H1 (cell line): ENCODE data around the gene DVL1. TPM values are rescaled to one million over a fixed set of nuclear protein-coding genes. Genes with fewer than 3 reads are reported as not detected.
A peak's percentile ranks its signal among the peaks of the same experiment; 100 is the strongest.

Experiments used
- CTCF ChIA-PET: fragments of 300-600 bp; sonication (Branson Sonifier 250); formaldehyde crosslinking; loops from one replicate; lab custom pipeline; 2021; ENCODE audit not compliant: partially characterized antibody; lab: Charles Lee
- POLR2A ChIA-PET: fragments of 300-600 bp; sonication (Branson Sonifier 250); formaldehyde crosslinking; loops from one replicate; lab custom pipeline; 2021; ENCODE audit warnings: inconsistent platforms; ENCODE audit not compliant: partially characterized antibody; lab: Charles Lee
- DNase-seq, 2 experiments: peaks; one replicate each; pipeline versions ENCODE4 v3.0.0 to v3.0.0-alpha.2; 2010 to 2022; ENCODE audit warnings: low spot score in 2 of 2, low read depth in 1 of 2, mixed read lengths in 1 of 2
- FAIRE-seq: peaks from 2 replicates; lab custom pipeline; 2011; peaks lifted over from hg19 to GRCh38; lab: Jason Lieb, UNC
- H2AFZ ChIP-seq: 2 replicates; pipeline ENCODE4 v1.8.1; 2012; ENCODE audit warnings: low read length, inconsistent platforms
- H2AK5ac ChIP-seq: 2 replicates; pipeline ENCODE4 v1.6.1; 2013; ENCODE audit warnings: low read depth, low read length
- H2BK120ac ChIP-seq: replicated peaks from 2 replicates; pipeline ENCODE3; 2013; ENCODE audit warnings: low read depth, low read length, inconsistent platforms
- H2BK12ac ChIP-seq: 2 replicates; pipeline ENCODE4 v1.6.1; 2013; ENCODE audit warnings: low read depth, low read length
- H2BK15ac ChIP-seq: 2 replicates; pipeline ENCODE4 v1.6.1; 2013; ENCODE audit warnings: low read length
- H2BK20ac ChIP-seq: 2 replicates; pipeline ENCODE4 v1.6.1; 2013; ENCODE audit warnings: low read length
- H2BK5ac ChIP-seq: 2 replicates; pipeline ENCODE4 v1.6.1; 2013; ENCODE audit warnings: low read depth, low read length
- H3K14ac ChIP-seq: 2 replicates; pipeline ENCODE4 v1.6.1; 2013; ENCODE audit warnings: inconsistent platforms; ENCODE audit not compliant: insufficient read length
- H3K18ac ChIP-seq: 2 replicates; pipeline ENCODE4 v1.6.1; 2013; ENCODE audit warnings: low read length; ENCODE audit errors: extremely low read depth
- H3K23ac ChIP-seq: 2 replicates; pipeline ENCODE4 v1.6.1; 2013; ENCODE audit warnings: inconsistent platforms; ENCODE audit not compliant: insufficient read length
- H3K23me2 ChIP-seq: 2 replicates; pipeline ENCODE4 v1.6.1; 2013; ENCODE audit warnings: low read depth, low read length
- H3K27ac ChIP-seq: 2 replicates; pipeline ENCODE4 v1.6.1; 2011; ENCODE audit warnings: low read depth, low read length, inconsistent platforms
- H3K27me3 ChIP-seq, 4 experiments: replicated peaks in 1 of 4; 1 replicate in 1 of 4; 2 replicates in 3 of 4; pipeline versions ENCODE4 v1.6.1 to v1.8.1; 2011 to 2013; ENCODE audit warnings: low read length in 3 of 4, mild to moderate bottlenecking in 3 of 4, inconsistent platforms in 2 of 4, mixed read lengths in 2 of 4, moderate library complexity in 1 of 4; ENCODE audit not compliant: control insufficient read depth in 3 of 4, insufficient read depth in 3 of 4; ENCODE audit errors: extremely low read depth in 1 of 4
- H3K36me3 ChIP-seq, 4 experiments: 2 replicates each; pipeline versions ENCODE4 v1.6.1 to v1.8.1; 2011 to 2013; ENCODE audit warnings: mild to moderate bottlenecking in 4 of 4, low read length in 3 of 4, moderate library complexity in 2 of 4, control low read depth in 1 of 4, inconsistent platforms in 1 of 4; ENCODE audit not compliant: insufficient read depth in 4 of 4, control insufficient read depth in 2 of 4
- H3K4ac ChIP-seq: replicated peaks from 2 replicates; pipeline ENCODE3; 2013; ENCODE audit warnings: low read length, low read depth, mixed read lengths, inconsistent platforms; ENCODE audit not compliant: insufficient read length
- H3K4me1 ChIP-seq, 4 experiments: replicated peaks in 1 of 4; 1 replicate in 1 of 4; 2 replicates in 3 of 4; pipeline versions ENCODE4 v1.6.1 to v1.8.1; 2011 to 2013; ENCODE audit warnings: low read length in 3 of 4, inconsistent platforms in 2 of 4, mixed read lengths in 1 of 4; ENCODE audit not compliant: insufficient read depth in 4 of 4, control insufficient read depth in 3 of 4
- H3K4me2 ChIP-seq, 2 experiments: 2 replicates each; pipeline versions ENCODE4 v1.6.1 to v1.8.1; 2011 to 2013; ENCODE audit warnings: low read depth in 2 of 2, low read length in 2 of 2, control low read depth in 1 of 2, inconsistent platforms in 1 of 2, mild to moderate bottlenecking in 1 of 2; ENCODE audit not compliant: insufficient read depth in 1 of 2
- H3K4me3 ChIP-seq, 4 experiments: fragments of 200-600, 300-600 bp in 1 of 4; sonication (generic), shearing (Covaris generic), sonication (Bioruptor Twin) in 1 of 4; 2 replicates each; pipeline versions ENCODE4 v1.5.1 to v1.8.1; 2011 to 2016; ENCODE audit warnings: low read length in 4 of 4, low read depth in 3 of 4, control low read depth in 2 of 4, inconsistent platforms in 2 of 4, mild to moderate bottlenecking in 2 of 4, mixed read lengths in 1 of 4, moderate library complexity in 1 of 4; ENCODE audit not compliant: insufficient read depth in 2 of 4; ENCODE audit errors: extremely low read depth in 1 of 4
- H3K56ac ChIP-seq: replicated peaks from 2 replicates; pipeline ENCODE3; 2013; ENCODE audit warnings: low read depth, mild to moderate bottlenecking, mixed read lengths, low read length, inconsistent platforms; ENCODE audit not compliant: insufficient read length
- H3K79me1 ChIP-seq: 2 replicates; pipeline ENCODE4 v1.6.1; 2013; ENCODE audit warnings: low read depth, low read length, control low read depth
- H3K79me2 ChIP-seq, 2 experiments: 2 replicates each; pipeline versions ENCODE4 v1.6.1 to v1.8.1; 2012 to 2013; ENCODE audit warnings: low read length in 2 of 2, mild to moderate bottlenecking in 2 of 2, inconsistent platforms in 1 of 2; ENCODE audit not compliant: insufficient read depth in 2 of 2, control insufficient read depth in 1 of 2
- H3K9ac ChIP-seq, 4 experiments: replicated peaks in 1 of 4; 1 replicate in 1 of 4; 2 replicates in 3 of 4; pipeline versions ENCODE4 v1.6.1 to v1.8.1; 2011 to 2013; ENCODE audit warnings: low read depth in 3 of 4, low read length in 3 of 4, control low read depth in 2 of 4, mild to moderate bottlenecking in 2 of 4, moderate library complexity in 2 of 4, inconsistent platforms in 1 of 4; ENCODE audit errors: extremely low read depth in 1 of 4
- H3K9me3 ChIP-seq, 2 experiments: 2 replicates each; pipeline versions ENCODE4 v1.6.1 to v1.8.1; 2012 to 2013; ENCODE audit warnings: mild to moderate bottlenecking in 2 of 2, moderate library complexity in 2 of 2, control low read depth in 1 of 2, inconsistent platforms in 1 of 2, low read depth in 1 of 2, low read length in 1 of 2, mixed read lengths in 1 of 2; ENCODE audit not compliant: insufficient read depth in 2 of 2
- H4K20me1 ChIP-seq, 2 experiments: replicated peaks in 1 of 2; 2 replicates each; pipeline versions ENCODE3 to v1.8.1; 2011 to 2013; ENCODE audit warnings: inconsistent platforms in 2 of 2, low read length in 2 of 2, mild to moderate bottlenecking in 1 of 2; ENCODE audit not compliant: insufficient read depth in 2 of 2, control insufficient read depth in 1 of 2
- H4K5ac ChIP-seq: 2 replicates; pipeline ENCODE4 v1.6.1; 2013; ENCODE audit warnings: low read length, low read depth, mixed read lengths, inconsistent platforms; ENCODE audit not compliant: insufficient read length
- H4K8ac ChIP-seq: 2 replicates; pipeline ENCODE4 v1.8.0; 2013; ENCODE audit warnings: mild to moderate bottlenecking, moderate library complexity, low read length, inconsistent platforms; ENCODE audit not compliant: insufficient read depth; ENCODE audit errors: extremely low read depth
- H4K91ac ChIP-seq: replicated peaks from 2 replicates; pipeline ENCODE3; 2013; ENCODE audit warnings: low read length, mixed read lengths, inconsistent platforms; ENCODE audit not compliant: insufficient read length
- POLR2A ChIP-seq, 2 experiments: IDR thresholded peaks; 1 replicate in 1 of 2; 2 replicates in 1 of 2; pipeline ENCODE4 v1.6.1; 2011; ENCODE audit warnings: low read depth in 2 of 2, low read length in 2 of 2, mild to moderate bottlenecking in 2 of 2; ENCODE audit errors: control extremely low read depth in 1 of 2
- POLR2AphosphoS5 ChIP-seq: IDR thresholded peaks from 2 replicates; pipeline ENCODE4 v1.6.1; 2011; ENCODE audit warnings: low read depth, low read length
- RNF2 ChIP-seq: fragments of 200-900, 300-1000 bp; sonication (generic); IDR thresholded peaks from 2 replicates; pipeline ENCODE4 v1.7.1; 2016; ENCODE audit warnings: borderline replicate concordance, low read depth, mild to moderate bottlenecking, antibody characterized with exemption, low read length; ENCODE audit not compliant: poor library complexity, severe bottlenecking; ENCODE audit errors: missing control alignments
- WGBS, 2 experiments: shearing (Covaris generic) in 1 of 2; methylation state at CpG; one replicate each; pipeline versions ENCODE4 v1.1.6 to v1.1.7; 2013 to 2015; ENCODE audit warnings: low lambda C conversion rate in 2 of 2, mixed read lengths in 2 of 2, inconsistent platforms in 1 of 2, low coverage in 1 of 2, missing lambda C conversion rate in 1 of 2; ENCODE audit not compliant: insufficient replicate concordance in 2 of 2, insufficient coverage in 1 of 2, insufficient read length in 1 of 2; ENCODE audit errors: extremely low coverage in 1 of 2, missing lambda C conversion rate in 1 of 2; 5-methylcytosine and 5-hydroxymethylcytosine counted together
- polyA plus RNA-seq, 7 experiments: library from polyadenylated mRNA; depleted of rRNA in 3 of 7; stranded (reverse) in 5 of 7; unstranded in 2 of 7; fragments of >200 nt in 5 of 7; fragments of 200-250 nt in 2 of 7; gene quantifications; 1 replicate in 5 of 7; 2 replicates in 1 of 7; 4 replicates in 1 of 7; pipeline versions ENCODE4 v1.2.1 to v1.2.3, GENCODE V29; 2011 to 2013; ENCODE audit warnings: missing spikeins in 2 of 7, mixed read lengths in 2 of 7
- total RNA-seq: library from RNA; stranded (reverse); fragmentation: NEBNext Ultra II Directional; extraction: Animal tissue kit (Norgen Biotek cat#: 25700); gene quantifications from 2 replicates; pipeline ENCODE4 v1.2.1, GENCODE V29; 2021

The DVL1 gene
- total and polyA plus RNA-seq, 2 of the 8 experiments (the other 6 are each of a cell fraction or from before 2014, with no cell fraction given): 39.4 to 58.9 TPM

DNA sequence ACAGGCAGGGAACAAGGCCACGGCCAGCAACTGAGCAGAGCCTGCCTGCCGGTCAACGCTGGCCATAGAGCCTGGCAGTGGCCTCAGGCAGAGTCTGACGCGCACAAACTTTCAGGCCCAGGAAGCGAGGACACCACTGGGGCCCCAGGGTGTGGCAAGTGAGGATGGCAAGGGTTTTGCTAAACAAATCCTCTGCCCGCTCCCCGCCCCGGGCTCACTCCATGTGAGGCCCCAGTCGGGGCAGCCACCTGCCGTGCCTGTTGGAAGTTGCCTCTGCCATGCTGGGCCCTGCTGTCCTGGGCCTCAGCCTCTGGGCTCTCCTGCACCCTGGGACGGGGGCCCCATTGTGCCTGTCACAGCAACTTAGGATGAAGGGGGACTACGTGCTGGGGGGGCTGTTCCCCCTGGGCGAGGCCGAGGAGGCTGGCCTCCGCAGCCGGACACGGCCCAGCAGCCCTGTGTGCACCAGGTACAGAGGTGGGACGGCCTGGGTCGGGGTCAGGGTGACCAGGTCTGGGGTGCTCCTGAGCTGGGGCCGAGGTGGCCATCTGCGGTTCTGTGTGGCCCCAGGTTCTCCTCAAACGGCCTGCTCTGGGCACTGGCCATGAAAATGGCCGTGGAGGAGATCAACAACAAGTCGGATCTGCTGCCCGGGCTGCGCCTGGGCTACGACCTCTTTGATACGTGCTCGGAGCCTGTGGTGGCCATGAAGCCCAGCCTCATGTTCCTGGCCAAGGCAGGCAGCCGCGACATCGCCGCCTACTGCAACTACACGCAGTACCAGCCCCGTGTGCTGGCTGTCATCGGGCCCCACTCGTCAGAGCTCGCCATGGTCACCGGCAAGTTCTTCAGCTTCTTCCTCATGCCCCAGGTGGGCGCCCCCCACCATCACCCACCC is 17.9 kb downstream of the DVL1 start, which contains the start of gene TAS1R3:
TAS1R3 (plus strand) TSS at position 213 of the 898 bp plus-strand sequence; CDS start at position 279, 66 bp downstream.
- Histone ChIP-seq H2BK120ac (no peak within 1 kb of the TSS), H3K4me3 (no peak within 1 kb of the TSS), H2BK15ac (0 out of 2 replicates have a peak within 1 kb of the TSS, but pooled peaks have one; percentile 11)
- TF ChIP-seq POLR2AphosphoS5 (peak; percentile 64), RNF2 (no peak), POLR2A (IDR thresholded peaks at IDR 0.05; ENCODE audit: control extremely low read depth in 1 of 2, low read depth in 2 of 2, low read length in 2 of 2) (peak in 1 of 2 experiments; percentile 10; a peak in 1 of 3 replicates)
- TF ChIP-seq, all 59 proteins: peak for 2
- no peak for FAIRE-seq
- Histone ChIP-seq H3K4me1 (no peaks in the 10 kb centered on the region; a peak in 2 of 7 replicates), H3K4me2 (no peak within 1 kb of the TSS), H3K9ac (0 out of 7 replicates have a peak within 1 kb of the TSS, but pooled peaks of 1 of the 4 experiments have one; percentile 46), H2AFZ (no peak within 1 kb of the TSS), H3K4ac (no peak within 1 kb of the TSS), H3K9me3 (peaks cover 0 to 6% of the 10 kb centered on the region in 2 experiments; a peak in 2 of 4 replicates), H3K79me1 (peaks cover 6% of the 10 kb centered on the region; the same call in 1 of the 2 replicates), H4K20me1 (peaks cover 8 to 29% of the 10 kb centered on the region in 2 experiments), H4K91ac (peak within 1 kb of the TSS; percentile 95), H4K8ac (peak within 1 kb of the TSS; percentile 14), H3K27ac (no peak within 1 kb of the TSS), H3K23me2 (peaks cover 2% of the 10 kb centered on the region; the same call in 1 of the 2 replicates), H3K14ac (no peak within 1 kb of the TSS), H2BK5ac (peak within 1 kb of the TSS; percentile 26; the same call in 1 of the 2 replicates), H3K79me2 (no peaks in the 10 kb centered on the region), H2AK5ac (no peak within 1 kb of the TSS), H3K18ac (no peak within 1 kb of the TSS), H3K27me3 (no peaks in the 10 kb centered on the region; a peak in 1 of 7 replicates), H4K5ac (no peak within 1 kb of the TSS), H2BK20ac (no peak within 1 kb of the TSS), H3K23ac (no peak within 1 kb of the TSS), H2BK12ac (peak within 1 kb of the TSS; percentile 60; the same call in 1 of the 2 replicates), H3K56ac (no peak within 1 kb of the TSS), H3K36me3 (peaks cover 0 to 8% (median 0%) of the 10 kb centered on the region in 4 experiments; a peak in 1 of 8 replicates)
- WGBS, 2 experiments: 88% methylated on average over 33 of the region's 41 CpGs; no CpG with 5 or more reads in 1 of the 2 experiments
- CTCF ChIA-PET: no interaction called here
- no peak for DNase-seq
- POLR2A ChIA-PET: interaction anchor here (0.5 to 9.0 kb wide), 10 partner anchors 8 to 36 kb away, joined by 3 to 134 read pairs (median 4); no protein-coding TSS in a partner anchor
